GF-D8 (cell line): Measurements from ENCODE around the gene ECE1.
"Not testable (repeated sequence)": the region's sequence is repeated elsewhere in the genome, so short reads cannot be mapped to it uniquely, and the experiment has no call there.

Source experiments
- DNase-seq: peaks from one replicate; lab custom pipeline; 2025; lab: John Stamatoyannopoulos, UW

ECE1 gene

DNA sequence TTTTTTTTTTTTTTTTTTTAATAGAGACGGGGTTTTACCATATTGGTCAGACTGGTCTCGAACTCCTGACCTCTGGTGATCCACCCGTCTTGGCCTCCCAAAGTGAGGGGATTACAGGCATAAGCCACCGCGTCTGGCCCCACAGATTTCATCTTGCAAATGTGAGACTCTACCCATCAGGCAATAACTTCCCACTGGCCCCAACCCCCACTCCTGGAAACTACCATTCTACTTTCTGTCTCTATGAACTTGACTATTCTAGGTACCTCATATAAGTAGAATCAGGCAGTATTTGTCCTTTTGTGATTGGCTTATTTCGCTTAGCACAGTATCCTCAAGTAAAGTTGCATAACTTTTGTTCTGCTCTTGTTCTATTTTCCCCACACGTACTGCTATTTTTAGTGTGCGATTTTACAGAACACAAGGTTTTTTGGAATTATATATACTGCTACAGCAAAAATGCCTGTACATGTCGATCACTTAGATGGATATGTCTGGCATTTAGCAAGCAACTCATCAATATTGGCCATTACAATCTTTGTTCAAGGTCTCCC is 40.2 kb downstream of the ECE1 start:
- DNase-seq = no peak

DNA sequence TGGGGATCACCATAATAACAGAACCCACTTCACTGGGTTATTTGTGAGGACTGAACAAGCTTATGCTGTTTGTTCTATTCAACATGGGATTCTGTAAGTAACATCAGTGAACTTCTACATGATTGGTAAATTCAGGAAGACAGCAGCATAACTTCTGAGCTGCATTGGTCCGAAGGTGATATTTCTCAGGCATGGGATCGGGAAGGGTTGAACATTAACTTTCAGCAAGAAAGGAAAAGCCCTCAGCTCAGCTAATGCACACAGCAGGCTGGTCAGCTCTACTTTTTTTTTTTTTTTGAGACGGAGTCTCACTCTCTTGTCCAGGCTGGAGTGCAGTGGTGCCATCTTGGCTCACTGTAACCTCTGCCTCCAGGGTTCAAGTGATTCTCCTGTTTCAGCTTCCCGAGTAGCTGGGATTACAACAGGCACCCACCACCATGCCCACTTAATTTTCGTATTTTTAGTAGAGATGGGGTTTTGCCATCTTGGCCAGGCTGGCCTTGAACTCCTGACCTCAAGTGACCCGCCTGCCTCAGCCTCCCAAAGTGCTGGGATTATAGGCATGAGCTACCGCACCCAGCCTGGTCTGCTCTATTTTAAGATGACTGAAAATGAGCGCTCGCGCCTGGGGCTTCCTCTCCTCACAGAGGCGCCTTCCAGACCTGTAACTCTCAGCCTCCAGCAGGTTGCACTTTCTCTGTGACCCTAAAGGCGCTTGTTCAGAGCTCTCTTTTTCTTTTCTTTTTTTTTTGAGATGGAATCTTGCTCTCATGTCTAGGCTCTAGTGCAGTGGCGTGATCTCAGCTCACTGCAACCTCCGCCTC is 42.2 kb downstream of the ECE1 start:
- DNase-seq = no peak

DNA sequence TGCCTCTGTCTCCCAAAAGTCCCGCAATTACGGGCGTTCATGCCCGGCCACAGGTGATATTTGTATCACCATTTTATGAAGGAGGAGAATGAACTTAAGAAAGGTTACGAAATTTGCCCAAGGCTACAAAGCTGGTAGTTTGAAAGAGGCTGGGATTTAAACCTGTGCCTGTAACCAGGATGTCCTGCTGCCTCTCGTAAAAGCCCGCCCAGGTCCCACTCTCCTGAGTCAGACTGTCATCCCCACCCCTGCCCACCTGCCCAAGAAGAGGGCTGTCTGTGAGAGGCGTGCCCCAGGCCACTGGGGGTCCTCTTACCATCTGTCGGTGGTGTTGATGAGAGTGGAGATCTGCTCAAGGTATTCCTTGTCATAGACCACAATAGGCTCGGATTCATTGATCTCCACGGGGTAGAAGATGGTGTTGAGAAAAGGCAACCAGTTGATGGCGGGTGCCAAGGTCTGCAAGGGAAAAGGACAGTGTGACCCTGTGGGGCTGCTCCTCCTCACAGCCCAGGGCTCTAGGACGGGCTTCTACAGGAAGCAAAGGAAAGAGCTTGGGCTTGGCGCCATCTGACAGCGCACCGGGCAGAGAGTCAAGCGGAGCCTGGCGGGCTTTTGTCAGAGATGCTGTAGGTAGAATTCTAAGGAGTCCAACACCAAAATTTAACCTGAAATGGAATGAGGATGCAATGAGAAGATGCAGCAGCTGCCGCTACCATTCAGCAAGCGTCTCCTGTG is 43.2 kb downstream of the ECE1 start:
- no peak for DNase-seq

- no peak for DNase-seq
Measured at GRCh38 chr1:21245688-21246229, 44.5 kb downstream of the ECE1 start.

DNA sequence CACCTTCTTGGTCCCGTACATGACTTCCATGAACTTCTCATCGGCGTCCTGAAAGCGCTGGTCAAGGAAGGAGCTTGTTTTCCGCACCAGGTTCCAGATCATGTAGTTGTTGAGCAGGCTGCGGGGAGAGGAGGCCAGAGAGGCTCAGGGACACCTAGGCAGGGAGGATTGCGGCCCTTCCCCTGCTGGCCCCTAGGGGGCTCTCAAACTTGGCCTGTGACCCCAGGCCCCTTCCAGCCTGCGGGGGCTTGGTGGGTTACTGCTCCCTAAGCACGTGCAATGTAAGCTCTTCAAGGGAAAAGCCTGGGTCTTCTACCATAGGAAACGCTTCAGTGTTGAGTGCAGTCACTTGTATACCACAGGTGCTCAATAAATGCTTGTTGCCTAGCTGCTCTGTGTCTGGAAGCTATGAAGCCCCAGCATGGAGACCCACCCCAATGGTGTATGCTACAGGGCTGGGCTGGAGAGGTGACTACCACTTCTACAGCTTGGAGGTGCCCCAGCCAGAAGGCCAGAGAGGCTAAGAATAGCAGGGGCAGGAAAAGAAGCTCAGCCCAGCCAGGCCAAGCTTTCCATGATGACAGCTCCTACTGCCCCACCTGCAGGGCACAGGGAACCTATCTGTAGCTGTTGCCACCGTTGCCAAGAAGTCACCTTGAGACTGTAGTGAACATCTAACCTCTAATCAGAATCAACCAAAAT is 45.1 kb downstream of the ECE1 start:
- no peak for DNase-seq

- no peak for DNase-seq
Measured at GRCh38 chr1:21244154-21244553, 46.1 kb downstream of the ECE1 start.

DNA sequence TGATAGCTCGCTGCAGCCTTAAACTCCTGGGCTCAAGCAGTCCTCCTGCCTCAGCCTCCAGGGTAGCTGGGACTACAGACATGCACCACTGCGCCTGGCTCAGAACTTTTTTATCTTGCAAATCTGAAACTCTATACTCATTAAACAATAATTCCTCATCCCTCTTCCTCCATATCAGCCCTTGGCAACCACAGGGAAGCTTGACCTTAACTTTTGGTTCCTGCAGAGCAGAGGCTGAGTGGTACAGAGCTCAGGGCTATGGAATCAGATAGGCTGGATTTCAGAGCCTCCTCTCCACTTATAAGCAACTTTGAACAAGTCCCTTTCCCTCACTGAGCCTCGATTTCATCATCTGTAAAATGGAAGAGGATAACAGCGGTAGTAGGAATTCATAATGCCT is 47.4 kb downstream of the ECE1 start:
- no peak for DNase-seq

- DNase-seq = no peak
Measured at GRCh38 chr1:21241771-21242581, 48.3 kb downstream of the ECE1 start.

DNA sequence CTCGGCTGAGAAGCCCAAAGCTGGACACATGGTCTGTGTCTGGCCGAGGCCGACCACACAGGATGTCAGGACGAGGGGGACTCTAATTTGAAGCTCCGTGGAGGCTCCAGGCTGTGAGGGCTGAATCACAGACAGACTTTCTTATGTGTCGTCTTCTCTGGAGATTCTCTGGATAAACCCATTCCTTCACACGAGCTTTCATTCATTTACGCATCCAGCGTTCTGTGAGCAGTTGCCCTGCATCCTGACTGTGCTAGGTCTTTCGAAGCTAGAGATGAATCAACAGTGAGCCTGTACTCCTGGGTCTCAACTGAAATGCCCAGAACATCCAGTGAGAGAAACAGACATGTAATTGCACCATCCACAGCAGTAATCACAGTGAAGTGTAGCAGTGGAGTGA is 49.6 kb downstream of the ECE1 start:
- DNase-seq = no peak

- DNase-seq = no peak
Measured at GRCh38 chr1:21239221-21239620, 51.0 kb downstream of the ECE1 start.

DNA sequence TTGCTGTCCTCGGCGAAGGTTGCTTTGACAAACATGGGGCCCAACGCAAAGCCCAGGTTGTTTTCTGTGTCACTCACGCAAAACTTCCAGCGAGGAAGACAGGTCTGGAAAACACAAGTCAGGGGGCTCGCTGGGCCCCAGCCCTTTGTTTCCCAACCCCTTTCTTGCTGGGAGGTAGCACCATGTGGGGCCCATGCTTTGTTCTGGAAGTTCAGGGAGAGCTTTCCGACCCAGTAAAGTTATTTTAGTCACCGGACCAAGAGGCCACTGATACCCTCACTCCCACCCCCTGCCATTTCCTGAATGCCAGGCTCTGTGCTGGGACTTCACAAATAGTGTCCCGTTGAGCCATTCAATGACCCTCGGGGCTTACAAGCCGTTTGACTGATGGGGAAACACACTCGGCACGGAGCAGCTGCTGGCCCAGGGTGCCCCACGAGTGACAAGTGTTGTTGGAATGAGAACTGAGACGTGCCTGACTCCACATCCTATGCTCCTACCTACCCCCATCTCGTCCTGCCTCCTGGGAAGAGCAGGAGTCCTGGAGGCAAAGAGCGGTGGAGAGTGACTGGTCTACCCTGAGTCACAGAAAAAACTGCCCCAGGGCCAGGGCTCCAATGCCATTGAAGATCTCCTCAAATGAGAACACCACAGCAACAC is 52.0 kb downstream of the ECE1 start:
- DNase-seq = no peak

GRCh38 chr1:21237446-21238088 is 52.7 kb downstream of the ECE1 start:
- no peak for DNase-seq

DNA sequence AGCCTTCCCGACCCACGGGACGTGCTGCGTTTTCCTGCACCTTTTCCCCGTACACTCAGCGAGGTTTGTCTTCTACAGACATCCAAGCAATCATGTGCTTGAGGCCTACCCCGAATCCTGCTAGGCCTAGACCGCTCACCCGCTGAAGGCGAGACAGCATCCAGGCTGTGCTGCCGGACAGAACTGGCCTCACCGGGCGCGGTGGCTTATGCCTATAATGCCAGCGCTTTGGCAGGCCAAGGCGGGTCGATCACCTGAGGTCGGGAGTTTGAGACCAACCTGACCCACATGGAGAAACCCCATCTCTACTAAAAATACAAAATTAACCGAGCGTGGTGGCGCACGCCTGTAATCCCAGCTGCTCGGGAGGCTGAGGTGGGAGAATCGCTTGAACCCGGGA is 54.1 kb downstream of the ECE1 start:
- DNase-seq = no peak

DNA sequence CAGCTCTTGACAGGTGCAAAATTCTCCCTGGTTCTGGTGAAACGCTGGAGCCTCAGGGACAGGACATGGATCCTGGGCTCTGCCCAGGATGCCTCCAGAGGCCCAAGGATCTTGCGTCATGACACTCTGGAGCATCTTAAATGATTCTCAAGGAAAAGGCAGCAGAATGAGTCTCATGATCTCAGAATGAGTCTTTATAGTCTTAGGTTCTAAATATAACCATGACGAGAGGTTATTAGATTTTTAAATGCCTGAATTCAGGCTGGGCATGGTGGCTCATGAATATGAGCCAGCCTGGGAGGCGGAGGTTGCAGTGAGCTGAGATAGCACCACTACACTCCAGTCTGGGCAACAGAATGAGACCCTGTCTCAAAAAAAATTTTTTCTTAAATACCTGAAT is 55.5 kb downstream of the ECE1 start:
- no peak for DNase-seq

DNA sequence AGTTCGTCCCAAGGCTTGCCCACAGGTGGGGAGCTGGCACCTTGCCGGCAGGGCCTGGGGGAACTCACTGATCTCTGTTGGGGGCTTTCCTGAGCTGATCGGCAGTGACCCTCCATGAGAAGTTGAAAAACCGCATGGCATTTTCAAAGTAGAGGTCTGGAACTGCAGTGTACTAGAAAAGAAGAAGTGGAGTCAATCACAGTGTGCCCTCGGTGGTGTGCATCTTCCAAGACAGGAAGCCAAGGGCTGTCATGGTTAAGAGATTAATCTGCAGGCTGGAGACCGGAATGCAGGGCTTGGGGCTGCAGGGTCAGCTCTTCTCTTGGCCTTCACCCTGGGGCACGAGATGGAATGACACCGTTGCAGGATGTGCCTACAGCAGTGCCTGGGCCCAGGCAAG is 56.8 kb downstream of the ECE1 start:
- DNase-seq = no peak

- DNase-seq = no peak
Measured at GRCh38 chr1:21232044-21232443, 58.2 kb downstream of the ECE1 start.

- no peak for DNase-seq
Measured at GRCh38 chr1:21229246-21230000, 60.8 kb downstream of the ECE1 start.

GRCh38 chr1:21228224-21228623 is 62.0 kb downstream of the ECE1 start:
- not testable (repeated sequence) for DNase-seq

GRCh38 chr1:21225065-21225464 is 65.2 kb downstream of the ECE1 start:
- no peak for DNase-seq

DNA sequence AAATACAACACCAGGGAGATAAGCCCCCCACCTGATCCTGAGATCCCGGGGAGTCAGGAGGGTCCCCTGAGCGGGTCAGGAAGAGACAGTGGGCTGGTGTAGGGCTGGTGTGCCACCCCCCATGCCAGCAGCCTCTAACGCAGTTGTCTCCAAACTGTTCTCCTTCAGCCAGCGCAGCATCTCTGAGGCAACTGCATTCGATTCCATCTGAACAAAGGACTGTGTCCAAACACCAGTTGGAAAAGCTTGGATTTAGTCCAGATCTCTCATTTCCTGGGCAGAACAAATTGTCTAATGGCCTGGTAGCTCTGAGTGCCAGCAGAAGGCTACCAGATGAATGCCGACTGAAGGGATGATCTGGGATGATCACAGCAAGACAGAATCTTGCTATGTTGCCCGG is 69.4 kb downstream of the ECE1 start:
- DNase-seq = no peak
